ENCODE data around the gene SCTR.

GRCh38 chr2:119397196-119397595, 127.1 kb downstream of the SCTR start:
- TF ChIP-seq FOXJ3 (CRISPR knock-in tag; IDR thresholded peaks at IDR 0.05; ENCODE audit: borderline replicate concordance) (no peak), CTCF (IDR thresholded peaks at IDR 0.05) (no peak), IRF1 (CRISPR knock-in tag; IDR thresholded peaks at IDR 0.05) (no peak), JAZF1 (CRISPR knock-in tag; IDR thresholded peaks at IDR 0.05) (no peak), PRDM15 (CRISPR knock-in tag; IDR thresholded peaks at IDR 0.05) (no peak), FOXK1 (CRISPR knock-in tag; IDR thresholded peaks at IDR 0.05) (no peak), HMGXB4 (CRISPR knock-in tag; IDR thresholded peaks at IDR 0.05) (no peak), E2F5 (CRISPR knock-in tag; IDR thresholded peaks at IDR 0.05) (no peak)
